Hepatic stellate cell (primary cell): ENCODE results near the gene CEACAM18.
A peak's percentile ranks its signal among the peaks of the same experiment; 100 is the strongest.
"Not testable (repeated sequence)": the region's sequence is repeated elsewhere in the genome, so short reads cannot be mapped to it uniquely, and the experiment has no call there.

Experiments used
- DNase-seq: peaks from one replicate; pipeline ENCODE4 v3.0.0; 2011; ENCODE audit warnings: low spot score

CEACAM18 gene

DNA sequence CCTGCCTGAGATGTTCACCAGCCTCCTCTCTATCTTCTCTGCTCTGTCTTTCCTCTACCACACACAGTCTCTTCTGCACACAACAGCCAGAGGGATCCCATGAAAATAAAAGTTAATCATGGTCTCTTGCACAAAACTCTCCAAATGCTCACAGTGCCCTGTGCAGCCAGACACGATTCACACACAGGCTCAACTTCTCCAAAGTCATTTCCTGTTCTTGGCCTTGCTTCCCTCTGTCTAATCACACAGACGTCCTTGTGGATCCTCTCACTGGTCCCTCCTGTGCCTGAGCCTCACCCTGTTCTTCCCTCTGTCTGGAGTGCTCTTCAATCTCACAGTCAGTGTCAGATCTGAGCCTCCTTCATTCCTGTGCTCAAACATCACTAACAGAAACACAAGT lies 15.4 kb downstream of the CEACAM18 start:
- DNase-seq: no peak

DNA sequence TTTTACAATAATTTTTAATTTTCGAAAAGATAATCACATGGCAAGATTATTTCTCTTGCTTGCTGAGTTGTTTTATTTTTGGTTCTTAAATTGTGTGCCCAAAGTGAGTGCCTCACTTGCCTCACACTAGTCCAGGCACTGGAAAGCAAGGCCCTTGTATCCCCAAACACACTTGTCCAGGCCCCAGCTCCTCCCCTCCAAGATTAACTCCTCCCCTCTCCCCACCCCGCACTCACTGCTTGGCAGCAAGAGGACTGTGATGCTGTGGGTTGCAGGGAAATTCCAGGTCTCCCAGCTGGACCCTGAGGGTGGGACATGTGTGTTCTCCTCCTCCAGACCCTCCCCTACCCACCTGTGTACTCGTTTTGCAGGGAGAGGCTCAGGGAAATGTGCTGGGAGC lies 19.3 kb downstream of the CEACAM18 start:
- no peak for DNase-seq

DNA sequence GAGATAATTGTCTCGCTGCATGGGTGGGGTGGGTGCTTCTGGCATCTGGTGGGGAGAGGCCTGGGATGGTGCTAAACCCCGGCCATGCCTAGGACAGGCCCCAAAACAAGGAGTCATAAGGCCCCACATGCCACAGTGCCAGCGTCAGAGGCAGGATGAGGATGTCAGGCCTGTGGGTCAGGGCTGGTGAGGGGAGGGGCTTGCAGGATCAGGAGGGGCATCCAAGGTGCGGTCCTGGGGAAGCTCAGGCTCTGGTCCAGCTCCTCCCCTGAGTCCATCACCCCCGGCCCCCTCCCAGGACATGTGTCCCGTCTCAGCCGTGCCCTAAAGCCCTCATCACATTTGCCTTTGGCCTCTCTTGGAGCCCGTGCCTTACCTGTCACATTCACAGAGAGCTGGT lies 22.6 kb downstream of the CEACAM18 start:
- DNase-seq: not testable (repeated sequence)

DNA sequence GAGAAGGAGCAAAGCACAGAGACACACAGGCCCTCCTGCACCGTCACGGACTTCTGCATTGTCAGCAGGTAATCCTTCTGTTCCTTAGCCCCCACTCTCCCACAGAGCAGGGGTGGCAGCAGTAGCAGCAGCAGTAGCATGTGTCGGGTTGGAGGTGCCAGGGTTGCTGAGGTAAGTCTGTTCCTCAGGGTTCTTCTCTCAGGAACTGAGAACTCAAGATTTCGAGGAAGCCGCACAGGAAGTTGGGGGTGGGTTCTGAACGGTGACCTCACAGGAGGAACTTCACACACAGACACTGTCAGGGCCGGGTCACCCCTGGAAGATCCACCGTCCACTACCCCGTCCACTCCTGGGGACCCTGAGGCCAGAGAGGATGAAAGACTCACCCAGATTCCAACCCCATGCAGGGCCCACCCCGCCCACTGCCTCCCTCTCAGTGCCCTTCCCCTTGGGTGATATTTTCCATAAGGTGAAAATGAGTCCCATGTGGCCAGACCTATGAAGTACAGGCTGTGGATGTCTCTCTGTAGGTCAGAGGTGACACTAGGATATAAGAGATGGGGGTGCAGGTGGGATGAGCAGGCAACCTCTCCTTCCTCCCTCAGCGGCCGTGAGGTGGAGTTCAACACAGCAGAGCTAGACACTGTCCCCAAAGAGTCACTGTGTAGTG lies 23.4 kb downstream of the CEACAM18 start, which contains the start of gene SIGLEC12:
Gene SIGLEC12 (minus strand): TSS at position 207 of the 670 bp plus-strand sequence. CDS start 67 bp downstream, at position 140.
- DNase-seq: no peak

DNA sequence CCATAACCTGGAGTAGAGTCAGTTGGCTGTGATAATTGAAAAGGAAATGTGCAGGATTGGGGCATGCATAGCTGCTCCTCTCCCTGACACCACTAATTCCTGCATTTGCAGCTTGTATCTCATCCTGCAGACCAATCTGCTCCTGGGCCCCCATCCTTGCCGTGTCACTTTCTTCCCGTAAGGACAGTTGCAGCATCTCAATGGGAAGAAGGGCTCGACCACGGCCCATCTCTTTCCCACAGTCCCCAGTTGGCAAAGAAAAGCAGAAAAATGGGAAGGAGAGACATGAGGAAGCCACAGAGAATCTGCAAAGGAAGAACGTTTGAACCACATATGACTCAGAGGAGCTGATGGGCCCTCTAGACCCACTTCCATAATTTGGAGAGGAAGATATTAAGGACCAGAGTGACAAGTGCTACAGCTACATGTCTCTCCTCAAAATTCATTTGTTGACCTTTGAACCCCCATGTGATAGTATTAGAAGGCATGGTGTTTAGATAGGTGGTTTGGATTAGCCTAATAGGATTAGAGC lies 25.0 kb downstream of the CEACAM18 start:
- no peak for DNase-seq

DNA sequence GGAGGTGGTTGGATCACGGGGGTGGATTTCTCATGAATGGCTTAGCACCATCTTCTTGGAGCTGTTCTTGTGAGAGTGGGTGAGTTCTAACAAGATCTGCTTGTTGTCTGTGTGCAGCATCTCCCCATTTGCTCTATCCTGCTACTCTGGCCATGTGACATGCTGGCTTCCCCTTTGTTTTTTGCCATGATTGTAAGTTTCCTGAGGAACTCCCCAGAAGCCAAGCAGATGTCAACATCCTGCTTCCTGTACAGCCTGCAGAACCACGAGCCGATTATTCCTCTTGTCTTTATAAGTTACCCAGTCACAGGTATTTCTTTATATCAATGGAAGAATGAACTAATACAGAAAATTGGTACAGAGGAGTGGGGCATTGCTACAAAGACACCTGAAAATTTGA lies 25.6 kb downstream of the CEACAM18 start:
- no peak for DNase-seq

DNA sequence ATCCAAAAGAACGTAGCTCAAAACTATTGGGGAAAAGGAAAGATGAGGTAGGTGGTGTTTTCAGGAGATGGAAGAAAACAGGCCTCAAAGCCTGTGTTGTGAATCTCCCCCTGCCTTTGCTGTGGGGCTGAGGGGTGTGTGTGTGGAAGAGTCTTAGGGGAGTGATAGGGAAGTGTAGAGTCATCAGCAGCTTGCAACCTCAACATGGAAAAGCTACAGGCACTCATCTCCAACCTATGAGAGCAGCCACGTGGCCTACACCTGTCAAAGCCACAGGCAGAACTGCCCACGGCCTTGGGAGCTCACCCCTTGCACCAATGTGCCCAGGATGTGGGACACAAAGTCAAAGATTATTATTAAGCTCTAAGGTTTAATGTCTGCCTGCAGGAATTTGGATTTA lies 27.6 kb downstream of the CEACAM18 start:
- no peak for DNase-seq

DNA sequence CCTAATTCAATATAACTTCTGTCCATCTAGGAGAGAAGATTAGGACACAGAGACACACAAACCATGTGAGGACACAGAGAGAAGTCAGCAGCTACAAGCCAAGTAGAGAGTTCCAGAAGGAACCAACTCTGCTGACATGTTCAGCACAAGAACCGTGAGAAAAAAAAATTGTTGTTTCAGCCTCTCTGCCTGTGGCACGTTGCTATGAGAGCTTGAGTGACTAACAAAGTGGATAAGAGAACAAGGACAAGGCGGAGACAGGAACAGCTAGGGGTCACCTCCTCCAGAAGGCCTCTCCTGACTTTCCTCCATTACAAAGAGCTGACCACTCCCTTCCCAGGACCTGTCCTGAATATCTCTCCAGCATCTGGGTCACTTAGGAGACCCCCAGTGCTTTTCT lies 28.9 kb downstream of the CEACAM18 start:
- DNase-seq: no peak

DNA sequence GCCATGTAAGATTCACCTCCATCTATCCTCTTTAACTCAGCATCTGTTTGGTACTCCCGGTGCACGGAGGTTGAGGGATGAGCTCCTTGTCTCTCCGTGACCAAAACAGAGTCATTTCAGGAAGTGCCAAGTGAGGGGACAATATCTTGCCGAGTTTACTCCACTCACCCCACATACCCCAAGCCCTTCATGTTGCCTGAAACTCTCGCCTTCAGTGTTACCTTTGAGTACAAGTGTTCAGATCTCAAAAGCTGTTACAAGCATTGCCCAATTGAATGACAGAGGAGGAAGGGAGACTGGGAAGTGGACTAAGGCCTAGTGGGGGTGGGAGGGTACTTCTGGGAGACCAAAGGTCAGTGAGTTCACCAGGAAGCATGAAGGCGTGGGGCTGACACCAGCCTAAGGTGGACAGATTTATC lies 29.3 kb downstream of the CEACAM18 start:
- DNase-seq: no peak

DNA sequence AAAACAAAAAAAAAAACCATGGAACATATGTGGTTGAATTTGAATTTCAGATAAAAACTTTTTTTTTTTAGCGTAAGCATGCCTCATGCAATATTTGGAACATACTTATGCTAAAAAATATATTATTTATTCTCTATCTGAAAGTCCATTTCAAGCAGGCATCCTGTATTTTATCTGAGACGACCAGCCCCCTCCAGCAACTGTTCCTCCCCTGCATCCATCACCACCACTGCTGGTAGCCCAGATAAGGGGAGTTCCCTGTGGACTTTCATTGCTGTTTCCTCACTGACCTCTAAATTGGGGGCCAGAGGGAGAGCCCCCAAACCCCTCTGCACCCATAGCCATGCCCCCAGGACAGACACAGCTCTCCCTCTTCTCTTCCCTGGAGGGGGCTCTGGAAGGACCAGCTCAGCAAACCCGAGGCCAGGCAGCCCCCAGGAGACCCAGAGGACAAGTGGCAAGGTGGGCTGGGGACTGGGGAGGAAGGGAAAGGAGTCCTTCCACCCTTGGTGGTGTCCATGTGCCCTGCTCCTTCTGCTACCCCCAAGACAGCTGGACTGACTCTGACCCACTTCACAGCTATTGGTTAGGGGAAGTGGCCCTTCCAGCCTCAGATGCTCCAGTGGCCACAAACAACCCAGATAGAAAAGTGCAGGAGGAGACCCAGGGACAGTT lies 29.9 kb downstream of the CEACAM18 start:
- DNase-seq: no peak

DNA sequence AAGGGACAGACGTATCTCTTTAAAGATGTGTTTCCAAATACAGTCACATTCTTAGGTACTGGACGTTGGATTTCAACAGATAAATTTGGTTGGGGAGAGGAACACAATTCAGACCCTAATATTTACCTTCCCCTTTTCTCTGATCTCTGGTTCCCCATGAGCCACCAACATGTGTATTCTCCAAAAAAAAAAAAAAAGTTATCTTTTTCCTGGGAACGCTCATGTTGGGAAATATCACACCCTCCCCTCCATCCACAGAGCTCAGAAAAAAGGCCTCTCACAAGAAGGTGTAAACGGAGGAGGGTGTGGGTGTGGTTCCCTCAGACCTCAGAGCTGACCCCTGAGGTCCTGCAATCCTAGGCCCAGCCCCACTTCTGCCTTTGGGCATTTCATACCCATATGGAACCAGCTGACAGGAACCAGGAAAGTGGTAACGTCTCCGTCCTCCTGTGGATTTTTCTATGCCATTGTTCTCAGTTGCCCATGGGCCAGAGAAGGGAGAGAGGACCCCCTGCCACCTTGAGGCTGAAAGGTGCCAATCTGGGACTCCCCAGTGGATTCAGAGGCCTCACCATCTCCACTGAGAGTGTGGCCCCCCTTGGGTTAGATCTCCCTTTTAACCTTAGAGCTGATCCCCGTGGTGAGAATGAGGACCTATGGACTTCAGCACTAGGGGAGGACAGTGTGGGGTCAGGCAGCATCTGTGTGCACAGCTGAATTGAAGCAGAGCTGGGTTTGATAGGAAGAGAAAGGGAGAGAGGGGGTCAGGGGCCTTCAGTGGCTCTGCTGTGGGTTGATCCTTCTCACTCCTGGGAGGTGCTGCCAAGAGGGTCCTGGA lies 31.7 kb downstream of the CEACAM18 start:
- no peak for DNase-seq

DNA sequence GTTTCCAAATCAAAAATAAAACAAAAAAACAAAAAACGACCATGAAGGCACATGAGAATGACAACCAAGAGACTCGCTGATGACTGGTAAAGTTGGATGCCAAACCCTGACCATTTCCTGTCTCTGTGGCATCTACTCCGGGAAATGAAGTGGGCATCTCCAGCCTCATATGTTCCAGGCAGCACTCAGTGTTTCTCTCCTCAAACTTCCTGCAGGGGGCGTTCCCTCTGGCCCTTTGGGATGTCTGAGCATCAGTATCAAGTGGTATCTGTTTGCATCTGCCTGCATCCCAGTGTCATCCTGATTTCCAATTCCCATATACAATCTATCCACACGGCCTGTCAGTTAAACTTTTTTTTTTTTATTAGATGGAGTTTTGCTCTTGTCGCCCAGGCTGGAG lies 33.0 kb downstream of the CEACAM18 start:
- DNase-seq: peak; percentile 16

DNA sequence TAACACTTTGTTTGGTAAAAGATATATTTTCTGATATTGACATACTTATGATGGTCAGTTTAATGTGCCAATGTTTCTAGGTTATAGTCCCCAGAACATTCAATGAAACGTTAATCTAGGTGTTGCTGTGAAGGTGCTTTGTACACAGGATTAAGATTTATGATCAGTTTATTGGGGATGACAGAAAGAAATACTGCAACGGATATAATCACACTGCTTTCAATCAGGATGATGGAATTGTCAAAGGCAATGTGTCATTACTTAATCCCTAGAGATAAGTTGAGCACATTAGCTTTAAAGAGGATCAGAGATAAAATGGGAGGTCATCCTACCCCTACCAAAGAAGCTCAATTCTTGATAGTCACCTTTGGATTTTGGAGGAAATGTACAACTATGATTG lies 35.6 kb downstream of the CEACAM18 start:
- no peak for DNase-seq

DNA sequence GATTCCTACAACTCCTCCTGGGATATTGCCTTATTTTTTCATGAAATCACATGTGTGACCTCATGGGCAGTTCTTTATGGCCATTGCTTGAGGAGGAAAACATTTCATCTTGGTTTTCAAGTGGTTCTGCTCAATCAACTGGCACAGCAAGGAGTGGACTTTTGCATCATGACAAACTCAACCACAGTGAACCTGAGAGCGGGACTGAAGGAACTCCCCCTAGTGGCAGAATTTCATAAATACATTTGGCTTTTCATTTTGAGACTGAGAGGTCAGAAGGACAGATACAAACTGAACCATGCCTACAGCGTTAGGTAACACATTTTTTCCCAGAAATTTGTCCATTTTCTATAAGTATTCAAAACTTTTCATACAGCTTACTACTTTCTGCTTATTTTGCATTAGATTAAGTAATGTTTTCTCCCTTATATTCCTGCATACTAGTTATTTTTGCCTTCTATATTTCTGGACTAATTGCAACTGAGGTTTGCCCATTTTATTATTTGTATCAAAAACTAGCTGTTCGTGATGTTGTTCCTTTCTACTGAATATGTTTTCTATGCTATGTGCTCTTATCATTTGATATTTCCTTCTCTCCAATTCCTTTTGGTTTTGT lies 36.6 kb downstream of the CEACAM18 start:
- DNase-seq: peak; percentile 53

DNA sequence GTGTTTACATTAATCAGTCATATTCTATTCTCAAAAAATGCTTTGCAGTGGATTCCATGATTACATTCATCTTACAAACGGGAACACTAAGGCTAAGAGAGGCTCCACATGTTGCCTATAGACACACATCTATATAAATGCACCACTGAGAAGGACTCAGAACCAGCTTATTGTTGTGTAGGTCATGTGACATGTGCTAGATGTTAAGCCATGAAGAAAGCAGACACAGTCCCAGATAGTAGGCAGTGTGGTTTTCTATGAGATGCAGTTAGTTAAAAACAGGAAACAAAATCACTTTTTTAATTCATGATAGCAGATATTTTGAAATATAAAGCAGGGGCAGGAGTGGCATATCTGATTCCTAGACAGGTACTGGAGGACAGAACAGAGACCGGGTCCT lies 42.4 kb downstream of the CEACAM18 start:
- DNase-seq: no peak

DNA sequence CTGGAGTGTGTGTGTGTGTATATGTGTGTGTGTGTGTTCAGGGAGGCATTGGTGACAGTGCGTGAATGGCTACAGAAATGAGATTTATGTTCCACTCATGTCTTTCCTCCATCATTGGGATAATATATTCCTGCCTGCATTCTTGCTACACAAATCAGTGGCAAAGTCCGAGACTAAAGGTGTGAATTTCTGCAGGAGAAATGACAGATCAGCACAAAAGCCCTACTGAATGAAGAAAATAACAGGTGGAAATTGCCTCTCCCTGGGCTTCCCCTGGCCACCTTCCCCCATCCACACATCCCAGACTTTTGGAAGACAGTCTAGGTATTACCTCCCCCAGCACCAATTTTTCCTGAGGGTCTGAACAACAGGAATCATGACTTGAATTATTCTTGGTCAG lies 43.0 kb downstream of the CEACAM18 start:
- no peak for DNase-seq

DNA sequence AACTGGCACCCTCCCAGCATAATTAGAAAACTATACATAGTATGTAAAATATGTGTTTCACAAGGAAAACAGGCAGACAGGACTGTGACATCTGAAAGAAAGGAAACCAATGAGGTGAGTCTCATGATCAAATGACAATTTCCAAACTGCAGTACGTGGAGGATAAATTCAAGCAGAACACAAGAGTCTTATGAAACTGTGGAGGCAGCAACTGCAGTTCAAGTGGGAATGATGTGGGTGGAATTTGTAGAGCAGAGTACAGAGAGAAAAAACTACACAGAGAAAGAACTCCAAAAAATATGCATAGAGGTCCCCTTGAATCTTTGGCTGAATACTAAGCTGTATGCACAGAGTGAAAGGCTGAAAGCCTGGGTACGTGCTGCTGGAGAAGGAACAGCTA lies 43.4 kb downstream of the CEACAM18 start:
- no peak for DNase-seq

DNA sequence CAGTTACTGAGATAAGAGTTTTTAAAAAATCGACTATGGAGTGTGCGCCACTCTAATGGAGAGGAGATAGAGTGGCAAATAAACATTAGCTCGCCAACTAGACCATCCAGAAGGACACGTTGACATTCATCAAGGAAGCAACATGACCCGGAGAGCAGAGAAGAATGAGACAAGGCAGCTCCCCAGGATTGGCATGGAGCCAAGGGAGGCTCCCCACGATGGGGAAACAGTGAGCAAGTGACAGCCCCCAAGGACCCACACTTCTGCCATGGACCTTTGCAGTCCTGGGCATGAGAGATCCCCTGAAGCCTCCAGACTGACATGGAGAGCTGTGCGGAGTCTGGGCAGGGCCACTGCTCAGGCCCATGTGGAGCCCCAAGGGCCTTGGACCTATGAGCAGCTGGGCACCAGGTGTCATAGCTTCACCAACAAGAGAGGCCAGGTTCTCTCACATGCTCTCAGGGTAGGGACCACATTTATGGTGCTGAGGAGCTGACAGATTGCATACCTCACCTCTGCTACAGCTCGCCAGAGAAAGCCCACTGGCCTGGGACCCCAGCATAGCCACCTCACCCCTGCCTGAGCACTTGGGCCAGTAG lies 46.4 kb downstream of the CEACAM18 start:
- no peak for DNase-seq

DNA sequence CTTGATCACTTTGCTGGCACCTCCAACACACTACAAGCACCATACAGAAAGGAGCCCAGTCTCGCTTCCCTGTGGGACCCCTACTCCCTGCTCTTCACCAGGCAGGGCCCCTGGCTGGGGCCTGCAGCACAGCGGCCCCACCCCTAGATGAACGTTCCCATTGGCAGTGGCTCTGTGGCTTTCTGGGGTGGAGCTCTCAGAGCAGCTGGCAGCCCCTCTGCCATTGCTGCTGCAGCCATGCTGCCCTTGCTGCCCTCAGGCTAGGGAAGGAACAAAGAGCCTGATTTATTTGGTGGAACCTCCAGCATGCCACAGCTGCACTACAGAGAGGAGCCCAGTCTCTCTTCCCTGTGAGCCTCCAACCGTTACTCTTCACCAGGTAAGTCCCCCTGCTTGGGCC lies 47.3 kb downstream of the CEACAM18 start:
- DNase-seq: no peak

DNA sequence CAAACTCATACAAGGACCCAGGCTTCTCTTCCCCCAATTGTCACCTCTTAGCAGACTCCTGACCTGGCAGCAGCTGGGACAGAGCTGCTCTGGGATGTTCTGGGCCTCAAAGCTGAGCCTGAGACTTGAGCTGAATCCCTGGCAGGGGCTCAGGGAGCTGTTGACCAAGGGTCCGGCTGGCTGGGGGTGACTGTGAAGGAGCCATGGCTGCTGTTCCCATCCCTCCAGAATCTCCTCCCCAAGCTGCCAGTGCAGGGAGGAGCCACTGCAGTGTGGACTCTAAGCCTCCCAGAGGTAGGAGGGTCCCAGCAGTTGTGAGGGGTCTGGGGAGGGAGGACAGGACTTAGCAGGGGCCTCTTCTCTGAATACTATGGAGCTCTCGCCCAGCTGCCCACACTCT lies 51.0 kb downstream of the CEACAM18 start:
- DNase-seq: no peak

DNA sequence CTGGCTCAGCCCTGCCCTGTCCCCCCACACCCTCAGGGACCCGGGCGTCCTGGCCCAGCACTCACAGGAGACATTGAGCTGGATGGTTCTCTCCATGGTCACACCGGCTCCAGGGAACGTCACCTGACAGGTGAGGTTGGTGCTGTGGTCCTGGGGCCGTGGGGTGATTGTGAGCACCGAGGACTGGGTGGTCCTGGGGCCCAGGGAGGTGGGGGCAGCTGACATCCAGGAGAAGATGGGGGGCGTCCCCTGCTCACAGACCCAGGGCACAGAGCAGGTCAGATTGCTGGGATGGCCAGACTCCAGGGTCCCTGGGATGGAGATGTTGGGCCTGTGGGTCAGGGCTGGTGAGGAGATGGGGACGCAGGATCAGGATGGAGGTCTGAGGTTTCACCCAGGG lies 52.3 kb downstream of the CEACAM18 start:
- DNase-seq: no peak
